Measurements from ENCODE around the gene AQP2. TPM values are rescaled to one million over a fixed set of nuclear protein-coding genes. Genes with fewer than 3 reads are reported as not detected.

The AQP2 gene
- total RNA-seq, 2 experiments from 2014 or later, result not detected

DNA sequence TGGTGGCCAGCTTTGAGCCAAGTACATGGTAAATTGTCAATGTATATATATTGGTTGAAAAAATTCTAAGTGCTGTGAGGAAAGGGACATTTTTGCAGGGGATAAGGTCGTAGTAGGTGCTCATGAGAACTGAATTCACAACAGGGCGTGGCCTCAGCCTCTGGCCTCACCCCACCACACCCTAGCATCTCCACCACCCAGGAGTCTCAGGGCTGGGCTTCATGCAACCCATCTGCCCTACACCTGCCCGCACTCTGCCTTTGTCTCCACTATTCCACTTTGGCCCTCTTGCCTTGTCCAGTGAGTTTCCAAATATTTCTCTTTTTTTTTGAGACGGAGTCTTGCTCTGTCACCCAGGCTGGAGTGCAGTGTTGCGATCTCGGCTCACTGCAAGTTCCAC is 22.1 kb upstream of the AQP2 start:
- Histone ChIP-seq H3K4me1 (ENCODE audit: insufficient read depth, low read length) (no peaks in the 10 kb centered on the region), H3K27ac (ENCODE audit: low read depth in 1 of 2, low read length in 2 of 2) (no peak overlapping the region), H3K36me3 (ENCODE audit: insufficient read depth, low read length) (no peaks in the 10 kb centered on the region), H3K9me3 (ENCODE audit: control insufficient read depth in 1 of 2, insufficient read depth in 1 of 2, low read length in 2 of 2) (no peaks in the 10 kb centered on the region), H3K4me3 (ENCODE audit: low read length) (no peak overlapping the region), H3K27me3 (ENCODE audit: control insufficient read depth in 1 of 2, insufficient read depth in 2 of 2, low read length in 2 of 2) (peaks cover 0 to 5% of the 10 kb centered on the region in 2 experiments)
- Mint-ChIP-seq H3K27ac (no peak overlapping the region), H3K27me3 (no peaks in the 10 kb centered on the region), H3K9me3 (no peaks in the 10 kb centered on the region), H3K4me1 (ENCODE audit: low read depth) (no peaks in the 10 kb centered on the region), H3K36me3 (ENCODE audit: low read depth) (no peaks in the 10 kb centered on the region), H3K4me3 (no peak overlapping the region)
- CTCF ChIA-PET, result interaction anchor here (1.0 kb wide), 1 partner anchor 17 kb away, joined by 5 read pairs; no protein-coding TSS in a partner anchor
- intact Hi-C loops (cut with DNase I, micrococcal nuclease), result no loop called here
- no peak for ATAC-seq (ENCODE audit: poor library complexity)
- TF ChIP-seq, protein P1, sequence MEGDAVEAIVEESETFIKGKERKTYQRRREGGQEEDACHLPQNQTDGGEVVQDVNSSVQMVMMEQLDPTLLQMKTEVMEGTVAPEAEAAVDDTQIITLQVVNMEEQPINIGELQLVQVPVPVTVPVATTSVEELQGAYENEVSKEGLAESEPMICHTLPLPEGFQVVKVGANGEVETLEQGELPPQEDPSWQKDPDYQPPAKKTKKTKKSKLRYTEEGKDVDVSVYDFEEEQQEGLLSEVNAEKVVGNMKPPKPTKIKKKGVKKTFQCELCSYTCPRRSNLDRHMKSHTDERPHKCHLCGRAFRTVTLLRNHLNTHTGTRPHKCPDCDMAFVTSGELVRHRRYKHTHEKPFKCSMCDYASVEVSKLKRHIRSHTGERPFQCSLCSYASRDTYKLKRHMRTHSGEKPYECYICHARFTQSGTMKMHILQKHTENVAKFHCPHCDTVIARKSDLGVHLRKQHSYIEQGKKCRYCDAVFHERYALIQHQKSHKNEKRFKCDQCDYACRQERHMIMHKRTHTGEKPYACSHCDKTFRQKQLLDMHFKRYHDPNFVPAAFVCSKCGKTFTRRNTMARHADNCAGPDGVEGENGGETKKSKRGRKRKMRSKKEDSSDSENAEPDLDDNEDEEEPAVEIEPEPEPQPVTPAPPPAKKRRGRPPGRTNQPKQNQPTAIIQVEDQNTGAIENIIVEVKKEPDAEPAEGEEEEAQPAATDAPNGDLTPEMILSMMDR (IDR thresholded peaks at IDR 0.05), result no peak
- no peak for DNase-seq
- POLR2A ChIA-PET, result interaction anchor here (1.0 kb wide), 1 partner anchor 17 kb away, joined by 3 read pairs; no protein-coding TSS in a partner anchor

DNA sequence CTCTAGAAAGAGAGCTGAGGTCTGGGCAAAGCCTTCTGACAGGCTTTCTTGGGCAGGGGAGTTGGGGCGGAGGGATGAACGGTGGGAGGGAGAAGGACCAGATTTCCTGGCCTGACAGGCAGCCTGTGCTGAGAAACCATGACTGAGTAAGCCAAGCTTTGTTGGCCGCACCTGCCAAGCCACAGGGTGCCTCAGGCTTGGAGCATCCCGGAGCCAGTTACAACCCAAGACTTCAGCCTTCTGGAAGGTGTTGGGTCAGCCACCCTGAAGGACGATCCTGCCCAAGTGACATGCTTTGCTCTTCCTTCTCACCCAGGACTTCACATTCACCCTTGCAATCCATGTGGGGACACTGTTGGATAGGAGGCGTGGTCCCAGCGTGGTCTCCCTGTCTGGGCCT is 21.0 kb upstream of the AQP2 start:
- Mint-ChIP-seq H3K36me3 (ENCODE audit: low read depth) (no peaks in the 10 kb centered on the region), H3K27ac (no peak overlapping the region), H3K4me3 (no peak overlapping the region), H3K9me3 (no peaks in the 10 kb centered on the region), H3K4me1 (ENCODE audit: low read depth) (no peaks in the 10 kb centered on the region), H3K27me3 (no peaks in the 10 kb centered on the region)
- ChIA-PET POLR2A (no interaction called here), CTCF (interaction anchor here (1.0 kb wide), 1 partner anchor 16 kb away, joined by 4 read pairs; no protein-coding TSS in a partner anchor)
- Histone ChIP-seq H3K9me3 (ENCODE audit: control insufficient read depth in 1 of 2, insufficient read depth in 1 of 2, low read length in 2 of 2) (no peaks in the 10 kb centered on the region), H3K4me1 (ENCODE audit: insufficient read depth, low read length) (no peaks in the 10 kb centered on the region), H3K36me3 (ENCODE audit: insufficient read depth, low read length) (no peaks in the 10 kb centered on the region), H3K27me3 (ENCODE audit: control insufficient read depth in 1 of 2, insufficient read depth in 2 of 2, low read length in 2 of 2) (peaks cover 0 to 5% of the 10 kb centered on the region in 2 experiments), H3K27ac (ENCODE audit: low read depth in 1 of 2, low read length in 2 of 2) (no peak overlapping the region), H3K4me3 (ENCODE audit: low read length) (no peak overlapping the region)
- intact Hi-C loops (cut with DNase I, micrococcal nuclease), result no loop called here
- TF ChIP-seq, protein P1 (IDR thresholded peaks at IDR 0.05), result no peak
- DNase-seq, result no peak
- ATAC-seq (ENCODE audit: poor library complexity), result no peak

DNA sequence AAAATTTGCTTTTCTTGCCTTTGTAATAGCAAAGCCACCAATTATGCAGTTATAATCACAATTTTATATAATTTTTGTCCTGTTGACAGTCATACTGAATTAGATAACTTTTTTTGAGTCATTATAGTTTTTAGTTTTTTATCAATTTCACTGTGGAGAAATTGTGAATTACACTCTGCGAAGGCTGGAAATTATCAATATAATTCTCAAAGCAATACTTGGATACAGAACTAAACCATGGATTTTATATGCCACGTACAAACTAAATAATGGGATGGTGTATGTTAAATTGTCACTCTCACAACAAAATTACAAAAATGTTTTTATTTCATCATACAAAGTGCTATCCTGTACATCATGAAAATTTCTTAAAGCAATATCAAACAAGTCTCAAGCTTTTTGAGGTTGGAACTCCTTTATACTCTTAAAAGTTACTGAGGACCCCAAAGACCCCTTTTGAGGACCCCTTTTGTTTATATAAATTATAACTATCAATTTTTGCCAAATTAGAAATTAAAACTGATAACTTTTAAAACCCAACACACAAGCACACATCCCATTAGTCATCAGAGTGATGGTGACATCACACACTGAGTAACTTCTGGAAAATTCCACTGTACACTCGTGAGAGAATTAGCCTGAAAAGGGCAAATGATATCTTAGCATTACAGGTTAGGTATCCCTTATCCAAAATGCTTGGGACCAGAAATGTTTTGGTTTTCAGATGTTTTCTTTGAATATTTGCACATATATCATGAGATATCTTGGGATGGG is 19.8 kb upstream of the AQP2 start:
- TF ChIP-seq, protein P1 (IDR thresholded peaks at IDR 0.05), result no peak
- H3K27me3 ChIP-seq (ENCODE audit: control insufficient read depth in 1 of 2, insufficient read depth in 2 of 2, low read length in 2 of 2), result peaks cover 0 to 5% of the 10 kb centered on the region in 2 experiments
- H3K27me3 Mint-ChIP-seq, result no peaks in the 10 kb centered on the region
- no peaks in the 10 kb centered on the region for H3K36me3 Mint-ChIP-seq (ENCODE audit: low read depth)
- no peaks in the 10 kb centered on the region for H3K4me1 ChIP-seq (ENCODE audit: insufficient read depth, low read length)
- peak in 2 of 14 experiments; percentile 23 to 38 for DNase-seq
- intact Hi-C loops (cut with DNase I, micrococcal nuclease), result no loop called here
- H3K9me3 ChIP-seq (ENCODE audit: control insufficient read depth in 1 of 2, insufficient read depth in 1 of 2, low read length in 2 of 2), result no peaks in the 10 kb centered on the region
- H3K4me3 Mint-ChIP-seq, result no peak overlapping the region
- H3K4me3 ChIP-seq (ENCODE audit: low read length), result no peak overlapping the region
- H3K9me3 Mint-ChIP-seq, result no peaks in the 10 kb centered on the region
- ATAC-seq (ENCODE audit: poor library complexity), result no peak
- CTCF ChIA-PET, result no interaction called here
- POLR2A ChIA-PET, result no interaction called here
- H3K4me1 Mint-ChIP-seq (ENCODE audit: low read depth), result no peaks in the 10 kb centered on the region
- H3K36me3 ChIP-seq (ENCODE audit: insufficient read depth, low read length), result no peaks in the 10 kb centered on the region
- no peak overlapping the region for H3K27ac Mint-ChIP-seq
- H3K27ac ChIP-seq (ENCODE audit: low read depth in 1 of 2, low read length in 2 of 2), result no peak overlapping the region

Data from CD4-positive, alpha-beta T cell (primary cell).